GM18868 (cell line): ENCODE measurements around the gene CNKSR1.

Source experiments
- ATAC-seq: cut with Tn5 transposase; IDR thresholded peaks from one replicate; pipeline ENCODE4 v1.9.1; 2021; ENCODE audit warnings: mild to moderate bottlenecking, moderate library complexity; ENCODE audit not compliant: unreplicated experiment

The CNKSR1 gene

DNA sequence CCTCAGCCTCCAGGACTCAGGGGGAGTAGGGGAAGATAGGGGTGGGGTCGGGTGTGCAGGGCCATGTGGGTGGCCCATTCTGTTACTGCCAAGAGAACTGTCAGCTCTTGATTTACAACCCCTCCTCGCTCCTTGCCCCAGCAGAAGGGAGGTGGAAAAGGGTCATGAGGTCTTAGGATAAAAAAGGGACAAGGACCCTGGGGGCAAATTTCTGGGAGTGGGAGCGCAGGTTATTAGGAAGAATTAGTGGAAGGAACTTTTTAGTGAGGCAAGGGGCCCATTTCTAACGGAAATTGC, 17.6 kb upstream of the CNKSR1 start:
- ATAC-seq: no peak

DNA sequence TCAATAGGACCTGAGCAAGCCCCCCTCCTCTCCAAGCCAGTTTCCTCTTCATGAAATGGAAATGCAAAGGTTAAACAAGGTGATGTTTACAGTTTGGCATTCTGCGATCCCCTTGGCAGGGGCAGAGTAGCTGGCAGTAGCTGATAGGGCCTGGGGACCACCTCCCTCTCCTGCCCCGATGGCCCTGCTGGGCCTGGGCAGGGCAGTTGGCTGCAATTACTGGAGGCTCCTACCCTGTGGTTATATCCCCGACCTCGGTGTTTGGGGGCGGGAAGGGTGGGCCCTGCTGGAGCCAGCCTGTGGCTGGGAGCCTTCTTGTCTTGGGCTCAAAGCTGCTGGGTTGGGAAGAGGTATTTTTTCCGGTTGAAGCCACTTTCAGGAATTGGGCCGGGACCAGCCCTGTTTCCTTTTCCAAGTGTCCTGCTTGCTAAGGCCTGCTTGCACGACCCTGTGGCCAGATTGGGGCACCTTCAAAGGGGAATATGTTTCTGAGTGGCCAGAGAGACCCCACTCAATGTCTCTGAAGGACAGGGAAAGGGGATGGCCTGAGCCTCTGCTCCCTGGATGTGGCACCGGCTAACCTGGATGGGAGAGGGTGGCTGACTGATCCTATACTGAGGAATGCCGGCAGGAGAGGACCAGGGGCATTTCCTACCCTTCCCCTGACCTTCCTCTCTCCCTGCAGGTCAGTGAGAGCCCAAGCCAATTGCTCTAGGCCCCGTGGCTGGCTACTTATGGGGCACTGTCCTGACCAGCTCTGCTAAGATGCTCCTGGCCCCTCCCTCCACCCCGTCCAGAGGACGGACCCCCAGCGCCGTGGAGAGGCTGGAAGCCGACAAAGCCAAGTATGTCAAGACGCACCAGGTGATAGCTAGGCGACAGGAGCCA, 16.5 kb upstream of the CNKSR1 start:
- ATAC-seq: no peak

DNA sequence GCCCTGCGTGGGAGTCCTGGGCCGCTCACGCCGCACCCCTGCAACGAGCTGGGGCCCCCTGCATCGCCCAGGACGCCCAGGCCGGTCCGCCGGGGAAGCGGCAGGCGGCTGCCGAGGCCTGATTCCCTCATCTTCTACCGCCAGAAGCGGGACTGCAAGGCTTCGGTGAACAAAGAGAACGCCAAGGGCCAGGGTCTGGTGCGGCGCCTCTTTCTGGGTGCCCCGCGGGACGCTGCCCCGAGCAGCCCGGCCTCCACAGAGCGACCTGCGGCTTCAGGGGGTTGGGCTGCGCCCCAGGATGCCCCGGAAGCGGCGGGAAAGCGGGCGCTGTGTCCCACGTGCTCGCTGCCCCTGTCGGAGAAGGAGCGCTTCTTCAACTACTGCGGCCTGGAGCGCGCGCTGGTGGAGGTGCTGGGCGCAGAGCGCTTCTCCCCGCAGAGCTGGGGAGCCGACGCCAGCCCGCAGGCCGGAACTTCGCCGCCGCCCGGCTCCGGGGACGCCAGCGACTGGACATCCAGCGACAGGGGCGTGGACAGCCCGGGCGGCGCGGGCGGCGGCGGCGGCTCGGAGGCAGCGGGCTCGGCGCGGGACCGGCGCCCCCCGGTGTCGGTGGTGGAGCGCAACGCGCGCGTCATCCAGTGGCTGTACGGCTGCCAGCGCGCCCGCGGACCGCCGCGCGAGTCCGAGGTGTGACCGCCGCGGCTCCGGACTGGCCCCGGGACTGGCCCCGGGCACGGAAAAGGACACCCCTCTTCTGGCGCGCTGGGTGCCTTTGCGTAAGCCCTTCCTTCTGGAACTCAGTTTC, 15.7 kb upstream of the CNKSR1 start:
- no peak for ATAC-seq

DNA sequence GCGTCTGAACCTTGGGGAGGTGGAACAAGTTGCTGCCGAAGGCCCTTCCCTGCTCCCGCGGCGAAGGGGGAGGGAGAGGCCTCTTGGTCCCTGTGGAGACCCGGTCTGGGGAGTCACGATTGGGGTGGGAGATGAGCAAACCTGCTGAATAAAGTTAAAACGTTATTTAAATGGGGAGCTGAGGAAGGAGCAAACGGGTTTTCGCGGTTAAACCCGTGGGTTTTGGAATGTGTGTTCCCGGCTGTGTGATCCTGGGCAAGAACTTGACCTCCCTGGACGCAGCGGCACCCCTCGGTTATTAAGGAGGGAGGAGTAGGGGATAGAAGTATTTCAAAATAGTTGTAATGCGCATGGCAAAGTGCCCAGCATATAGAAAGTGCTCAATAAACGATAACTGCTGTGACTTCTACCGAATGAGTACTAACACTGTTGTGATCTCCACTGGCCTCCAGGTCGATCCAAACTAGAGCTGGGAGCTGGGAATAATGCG, 15.0 kb upstream of the CNKSR1 start:
- no peak for ATAC-seq

DNA sequence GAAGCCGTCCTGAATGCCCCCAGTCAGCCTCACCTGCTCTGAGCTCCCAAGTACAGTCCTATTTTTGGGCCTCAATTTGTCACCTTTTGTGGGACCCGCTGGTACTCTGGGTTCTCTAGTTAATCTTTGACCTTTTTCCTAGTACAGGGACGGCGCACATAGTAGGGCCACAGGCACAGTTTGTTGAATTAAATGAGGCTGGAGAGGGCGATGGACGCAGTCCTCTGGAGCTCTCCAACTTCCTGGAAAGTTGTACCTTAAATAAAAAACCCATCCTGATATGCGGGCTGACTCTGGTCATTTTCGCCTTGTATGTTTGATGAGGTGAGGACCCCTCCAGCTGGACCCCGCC, 13.6 kb upstream of the CNKSR1 start:
- ATAC-seq: no peak

DNA sequence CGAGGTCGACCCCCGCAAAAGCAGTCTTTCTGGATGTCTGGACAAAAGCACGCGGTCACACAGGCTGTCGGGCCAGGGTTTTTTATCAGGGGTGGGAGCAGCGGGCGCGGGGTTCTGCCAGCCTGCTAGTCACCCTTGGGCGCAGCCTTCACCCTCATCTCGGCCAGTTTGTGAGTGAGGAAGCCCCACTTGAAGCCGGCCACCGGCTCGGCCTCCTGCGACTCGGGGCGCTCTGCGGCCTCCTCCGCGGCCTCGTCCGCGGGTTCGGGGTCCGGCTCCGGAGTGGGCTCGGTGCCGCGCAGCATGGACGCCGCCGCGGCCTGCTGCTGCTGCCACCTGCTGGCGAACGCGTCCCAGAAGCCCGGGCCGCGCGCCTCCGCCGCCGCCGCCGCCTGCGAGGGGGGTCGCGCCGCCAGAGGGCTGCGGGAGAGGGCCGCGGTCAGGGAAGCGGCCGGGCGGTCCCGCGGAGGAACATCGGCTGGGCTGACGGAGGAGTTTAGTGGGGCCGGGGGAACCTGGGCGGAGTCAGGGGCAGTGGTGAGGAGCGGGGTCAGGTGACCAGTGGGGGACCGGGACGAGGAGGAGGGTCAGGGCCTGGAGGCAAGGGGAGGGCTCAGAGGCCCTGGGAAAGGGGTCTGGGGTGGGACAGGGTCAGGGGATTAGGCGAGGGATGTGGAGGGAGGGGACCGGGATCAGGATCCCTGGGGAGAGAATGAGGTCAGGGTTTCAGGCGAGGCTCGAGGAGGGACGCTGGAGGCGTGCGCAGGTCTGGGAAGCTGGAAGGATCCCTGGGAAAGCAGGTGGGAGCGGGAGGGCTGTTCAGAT, 13.0 kb upstream of the CNKSR1 start:
- ATAC-seq: no peak

DNA sequence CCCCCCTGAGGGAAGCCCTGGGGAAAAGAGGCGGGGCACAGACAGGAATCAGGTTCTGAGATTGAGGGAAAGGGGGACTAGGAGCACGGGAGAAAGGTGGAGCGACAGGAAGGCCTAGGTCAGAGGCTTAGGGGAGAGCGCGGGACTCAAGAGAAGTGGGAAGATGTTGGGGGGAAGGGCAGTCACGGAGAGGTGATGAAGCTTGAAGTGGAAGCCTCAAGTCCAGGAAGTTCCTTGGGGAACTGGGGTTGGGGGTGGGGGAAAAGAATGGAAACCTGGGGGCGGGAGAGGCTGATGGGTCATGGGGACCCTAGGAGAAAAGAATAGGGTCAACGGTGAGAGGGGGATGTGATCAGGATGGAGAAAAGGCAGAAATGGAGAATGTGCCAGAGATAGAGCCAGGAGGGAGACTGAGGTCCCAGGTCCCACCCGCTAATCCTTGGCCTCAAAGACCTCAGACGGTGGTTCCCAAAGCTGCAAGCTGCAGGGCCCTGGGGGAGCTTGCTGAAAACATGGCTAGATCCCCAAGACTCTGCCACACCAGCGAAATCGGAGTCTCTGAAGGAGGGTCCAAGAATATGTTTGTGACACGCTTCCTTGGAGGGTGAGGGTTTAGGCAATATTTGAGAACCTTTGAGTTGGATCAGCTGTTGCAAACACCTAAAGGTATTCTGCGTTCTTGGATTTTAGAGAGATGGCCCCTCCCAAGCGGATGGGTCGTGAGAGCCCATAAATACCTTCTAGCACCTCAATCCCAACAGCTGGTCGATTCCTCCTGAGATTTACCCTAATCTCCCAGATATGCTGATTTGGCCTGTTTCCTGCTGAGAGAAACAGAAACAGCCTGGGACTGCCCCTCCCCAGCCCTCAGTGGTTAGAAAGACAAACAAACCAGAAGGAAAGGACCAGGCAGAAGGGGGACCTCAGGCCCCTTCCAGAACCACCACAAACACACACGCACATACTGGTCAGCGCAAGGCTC, 12.1 kb upstream of the CNKSR1 start:
- no peak for ATAC-seq

DNA sequence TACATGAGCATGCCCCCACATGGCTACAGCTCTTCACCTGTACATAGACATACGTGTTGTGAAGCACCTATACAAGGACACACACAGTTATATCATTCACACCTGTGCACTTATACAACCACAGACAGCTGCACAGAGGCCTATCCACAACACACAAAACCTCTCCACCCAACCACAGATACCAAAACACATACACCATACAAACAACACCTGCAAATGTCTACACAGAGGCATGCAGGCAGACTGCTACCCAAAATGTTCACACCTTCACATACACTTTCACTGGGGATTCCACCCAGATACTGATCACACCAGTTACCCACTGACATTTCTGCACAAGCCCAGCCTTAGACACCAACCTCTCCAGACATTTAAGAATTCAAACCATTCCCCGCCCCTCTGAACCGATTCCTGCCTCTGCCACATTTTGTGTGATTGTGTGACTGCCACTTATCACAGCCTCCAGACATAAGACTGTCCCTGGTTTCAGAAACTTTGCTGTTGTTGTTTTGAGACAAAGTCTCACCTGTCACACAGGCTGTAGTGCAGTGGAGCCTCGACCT, 10.5 kb upstream of the CNKSR1 start:
- no peak for ATAC-seq

DNA sequence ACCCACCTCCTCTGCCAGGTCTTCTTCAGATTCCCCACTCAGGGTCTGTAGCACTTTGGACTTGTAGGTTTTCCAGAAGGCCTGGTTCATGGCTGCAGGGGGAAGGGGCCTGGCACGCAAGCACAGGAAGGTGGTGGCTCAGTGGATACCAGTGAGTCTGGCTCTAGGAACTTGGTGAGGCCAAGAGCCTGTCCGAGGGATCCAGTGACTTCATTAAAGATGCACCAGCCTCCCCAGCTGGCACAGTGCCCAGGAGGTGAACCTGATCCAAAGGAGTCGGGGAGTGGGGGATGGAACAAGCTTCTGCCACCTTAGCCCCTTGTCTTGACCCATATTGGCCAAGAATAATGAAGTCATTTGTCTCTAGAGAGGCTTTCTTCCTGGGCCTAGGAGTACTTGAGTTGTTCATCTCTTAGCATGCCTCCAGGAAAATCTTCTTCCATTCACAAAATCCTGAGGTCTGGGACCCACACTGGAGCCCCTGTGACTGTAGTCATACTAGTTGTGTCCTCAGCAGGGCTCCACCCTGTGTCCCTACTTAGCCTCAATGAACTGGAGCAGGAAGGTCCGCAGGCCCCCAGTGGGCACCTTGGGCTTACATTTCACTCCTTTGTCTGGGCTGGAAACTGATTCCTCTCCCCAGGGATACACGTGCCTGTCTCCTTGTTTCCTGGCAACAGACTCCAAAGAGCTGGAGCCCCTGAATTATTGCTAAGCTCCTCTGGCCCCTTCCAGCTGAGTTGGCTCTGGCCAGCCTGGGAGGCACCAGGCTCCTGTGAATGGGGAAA, 8.7 kb upstream of the CNKSR1 start, which contains the start of gene C1orf232:
C1orf232 (minus strand) TSS at position 554 of the 788 bp plus-strand sequence; CDS start at position 90, 464 bp downstream.
- ATAC-seq: no peak

DNA sequence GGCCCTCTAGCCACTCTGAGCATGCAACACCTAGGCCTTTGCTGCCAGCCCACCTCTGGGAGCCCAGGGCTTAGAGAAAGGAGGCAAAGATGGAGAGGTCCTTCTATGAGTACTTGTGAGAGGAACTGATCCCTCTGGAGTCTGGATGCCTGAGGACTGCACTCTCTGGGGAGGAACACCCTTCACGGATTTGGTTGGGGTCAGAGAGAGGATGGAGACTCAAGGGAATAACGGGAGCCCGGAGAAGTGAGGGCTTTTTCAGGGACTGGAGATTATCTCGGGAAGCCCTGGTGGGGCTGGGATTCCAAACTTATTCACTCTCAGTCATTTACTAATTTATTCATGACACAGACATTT, 8.1 kb upstream of the CNKSR1 start:
- ATAC-seq: no peak

DNA sequence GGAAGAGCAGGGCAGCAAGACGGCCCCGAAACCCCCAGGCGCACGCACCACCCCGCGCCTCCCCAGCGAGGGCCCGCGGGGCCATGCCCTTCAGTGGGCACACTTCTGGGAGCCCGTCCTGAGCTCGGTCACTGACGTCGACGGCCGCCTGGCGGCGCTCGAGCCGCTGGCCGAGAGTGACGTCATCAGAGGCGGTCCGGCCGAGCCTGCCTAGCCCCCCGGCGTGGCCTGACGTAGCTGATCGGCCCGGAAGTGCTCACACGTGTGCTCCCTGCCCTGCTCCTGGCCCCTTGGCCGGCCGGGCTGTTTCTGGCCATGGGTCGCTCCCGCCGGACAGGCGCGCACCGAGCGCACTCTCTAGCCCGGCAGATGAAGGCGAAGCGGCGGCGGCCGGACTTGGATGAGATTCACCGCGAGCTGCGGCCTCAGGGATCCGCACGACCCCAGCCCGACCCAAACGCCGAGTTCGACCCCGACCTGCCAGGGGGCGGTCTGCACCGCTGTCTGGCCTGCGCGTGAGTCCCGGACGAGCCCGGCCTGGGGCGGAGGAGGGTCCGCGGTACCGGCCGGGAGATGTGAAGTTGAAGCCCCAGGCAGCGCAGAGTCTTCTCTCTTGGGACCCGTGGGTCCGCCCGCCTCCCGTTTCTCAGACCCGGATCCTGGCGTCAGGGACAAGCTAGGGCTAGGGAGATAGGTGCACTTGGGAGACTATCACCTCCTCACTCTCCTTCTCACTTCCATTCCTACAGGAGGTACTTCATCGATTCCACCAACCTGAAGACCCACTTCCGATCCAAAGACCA, 7.4 kb upstream of the CNKSR1 start, which contains the start of gene ZNF593:
ZNF593 (plus strand) TSS at position 240 of the 803 bp plus-strand sequence; CDS start at position 316, 76 bp downstream.
- peak; percentile 93 for ATAC-seq

DNA sequence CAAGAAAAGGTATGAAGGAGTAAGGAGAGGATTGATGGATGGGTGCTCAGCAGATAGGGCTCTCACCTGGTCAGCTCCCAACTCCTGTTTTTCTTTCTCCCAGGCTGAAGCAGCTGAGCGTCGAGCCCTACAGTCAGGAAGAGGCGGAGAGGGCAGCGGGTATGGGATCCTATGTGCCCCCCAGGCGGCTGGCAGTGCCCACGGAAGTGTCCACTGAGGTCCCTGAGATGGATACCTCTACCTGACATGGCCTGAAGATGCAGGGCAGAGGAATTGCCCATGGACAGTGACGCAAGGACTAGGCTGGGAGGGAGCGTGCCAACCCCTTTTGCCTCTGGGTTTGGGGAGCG, 6.8 kb upstream of the CNKSR1 start:
- no peak for ATAC-seq

DNA sequence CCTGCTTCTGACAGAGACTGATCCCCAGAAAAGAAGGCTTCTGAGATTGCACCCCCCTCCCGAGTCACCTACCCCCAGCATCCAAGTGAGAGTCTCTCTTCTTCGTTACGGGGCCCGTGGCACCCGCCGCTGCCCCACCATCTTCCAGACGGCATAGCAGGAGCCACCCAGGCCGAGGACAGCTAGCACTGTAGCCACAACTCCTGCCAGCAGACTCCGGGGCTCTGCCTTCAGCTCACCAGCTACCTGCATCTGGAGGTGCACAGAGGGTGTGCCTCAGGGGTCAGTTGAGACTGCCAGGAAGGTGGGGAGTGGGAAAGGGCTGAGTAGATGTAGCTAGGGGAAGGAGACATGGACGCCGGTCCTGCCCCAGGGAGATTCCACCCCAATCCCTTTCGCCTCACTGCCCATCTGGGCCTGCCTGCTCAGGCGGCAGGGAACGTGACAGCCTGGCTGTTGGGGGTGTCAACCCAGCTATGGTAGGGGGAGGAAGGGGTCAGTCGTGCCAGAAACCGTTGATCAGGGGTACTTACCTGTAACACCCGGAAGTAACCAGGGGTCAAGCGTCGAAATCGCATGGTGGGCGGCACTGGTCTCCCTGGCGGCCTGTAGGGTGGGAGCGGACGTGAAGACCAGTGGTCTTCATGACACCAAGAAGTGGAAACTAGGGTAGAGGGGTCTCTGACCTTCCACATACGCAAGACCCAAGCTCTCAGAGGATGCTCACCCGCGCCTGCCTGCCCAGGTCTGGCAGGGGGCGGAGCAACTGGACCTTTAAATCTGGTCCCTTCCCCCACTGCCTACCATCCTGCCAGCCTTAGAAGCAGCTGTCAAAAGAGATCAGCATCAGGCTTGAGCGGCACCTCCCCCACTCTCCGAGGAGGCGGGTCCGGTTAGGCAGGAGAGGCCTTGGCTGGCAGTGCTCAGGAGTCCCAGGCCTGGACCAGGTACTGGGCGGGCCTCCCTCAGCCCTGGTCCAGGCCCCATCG, 5.9 kb upstream of the CNKSR1 start, which contains the start of gene ZNF593OS:
ZNF593OS (minus strand) TSS at position 749 of the 989 bp plus-strand sequence; CDS start at position 578, 171 bp downstream.
- ATAC-seq: no peak

DNA sequence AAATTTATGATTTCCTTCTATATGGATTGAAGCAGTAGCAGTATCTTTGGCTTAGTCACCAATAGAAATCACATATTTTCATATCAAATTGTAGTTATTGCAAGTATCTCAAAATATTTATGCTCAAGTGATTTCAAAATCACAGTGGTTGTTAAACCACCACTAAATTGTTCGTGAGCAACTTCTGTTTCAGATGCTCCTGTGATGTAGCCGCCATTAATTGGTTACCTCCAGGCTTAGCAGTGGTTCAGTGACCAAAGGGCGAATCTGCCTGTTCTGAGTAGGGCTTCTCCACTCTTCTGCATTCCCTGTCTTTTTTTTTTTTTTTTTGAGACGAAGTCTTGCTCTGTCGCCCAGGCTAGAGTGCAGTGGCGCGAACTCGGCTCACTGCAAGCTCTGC, 1.9 kb upstream of the CNKSR1 start:
- no peak for ATAC-seq

DNA sequence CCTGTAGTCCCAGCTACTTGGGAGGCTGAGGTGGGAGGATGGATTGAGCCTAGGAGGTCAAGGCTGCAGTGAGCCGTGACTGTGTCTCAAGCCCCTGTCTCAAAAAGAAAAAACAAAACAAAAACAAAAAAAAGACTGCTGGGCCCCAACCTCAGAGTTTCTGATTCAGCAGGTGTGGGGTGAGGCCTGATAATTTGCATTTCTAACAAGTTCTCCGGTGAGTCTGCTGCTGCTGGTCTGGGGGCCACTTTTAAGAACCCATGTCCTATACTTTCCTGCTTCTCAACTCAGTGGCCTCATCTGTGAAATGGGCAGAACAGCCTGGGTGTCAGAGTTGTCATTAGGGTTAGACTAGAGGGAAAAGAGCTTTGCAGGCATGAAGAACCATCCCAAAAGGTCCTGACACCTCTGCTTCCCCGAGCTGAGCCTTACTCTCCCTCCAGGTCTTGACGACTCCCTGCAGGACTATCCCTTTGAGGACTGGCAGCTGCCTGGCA, 2.8 kb downstream of the CNKSR1 start:
- no peak for ATAC-seq

DNA sequence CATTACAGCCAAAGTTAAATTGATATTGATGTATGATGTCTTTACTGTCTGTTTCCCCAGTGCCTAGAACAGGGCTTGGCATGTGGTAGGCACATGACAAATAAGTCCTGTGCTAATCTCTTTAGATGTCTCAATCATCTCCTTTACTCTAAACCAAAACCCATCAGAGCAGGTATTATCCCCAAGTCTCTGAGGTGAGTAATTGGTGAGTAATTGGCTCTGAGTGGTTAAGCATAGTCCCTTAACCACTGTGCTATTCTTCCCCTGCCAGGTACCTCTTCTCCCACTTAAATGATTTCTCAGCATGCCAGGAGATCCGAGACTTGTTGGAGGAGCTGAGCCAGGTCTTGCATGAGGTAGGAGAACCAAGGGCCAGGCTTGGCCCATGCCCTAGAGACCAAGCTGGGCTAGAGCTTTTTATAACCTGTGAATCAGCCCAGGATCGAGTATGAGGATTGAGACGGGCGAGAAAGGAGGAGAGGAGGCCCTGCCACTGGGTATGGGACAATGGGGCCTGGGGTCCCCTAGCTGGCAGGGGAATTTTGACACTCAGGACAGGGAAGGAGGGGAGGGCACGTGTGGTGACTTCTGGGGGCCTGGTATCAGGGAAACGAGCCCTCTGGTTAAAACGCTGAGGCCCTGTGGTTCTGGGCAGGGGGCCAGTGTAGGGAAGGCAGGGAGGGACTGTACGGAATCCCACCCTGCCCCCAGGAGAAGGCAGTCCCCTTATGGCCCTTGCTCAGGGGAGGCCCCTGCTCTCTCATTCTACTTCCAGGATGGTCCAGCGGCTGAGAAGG, 4.5 kb downstream of the CNKSR1 start:
- ATAC-seq: no peak
